GM19043 (cell line): ENCODE results near the gene CHP1.
A peak's percentile ranks its signal among the peaks of the same experiment; 100 is the strongest.
"Not testable (repeated sequence)": the region's sequence is repeated elsewhere in the genome, so short reads cannot be mapped to it uniquely, and the experiment has no call there.

Experiments
- ATAC-seq: cut with Tn5 transposase; IDR thresholded peaks from one replicate; pipeline ENCODE4 v1.9.1; 2021; ENCODE audit warnings: low read depth; ENCODE audit not compliant: unreplicated experiment

The CHP1 gene

GRCh38 chr15:41254560-41254959, 23.5 kb downstream of the CHP1 start:
- ATAC-seq = no peak

- no peak for ATAC-seq
Measured at GRCh38 chr15:41256103-41256502, 25.0 kb downstream of the CHP1 start.

GRCh38 chr15:41256577-41257038, 25.5 kb downstream of the CHP1 start:
- ATAC-seq = no peak

GRCh38 chr15:41258750-41259471, 27.8 kb downstream of the CHP1 start:
- no peak for ATAC-seq

GRCh38 chr15:41259546-41260189, 28.6 kb downstream of the CHP1 start:
- ATAC-seq = no peak

- not testable (repeated sequence) for ATAC-seq
Measured at GRCh38 chr15:41260924-41261323, 29.9 kb downstream of the CHP1 start.

- ATAC-seq = no peak
Measured at GRCh38 chr15:41262571-41262970, 31.5 kb downstream of the CHP1 start.

- no peak for ATAC-seq
Measured at GRCh38 chr15:41263891-41264351, 32.9 kb downstream of the CHP1 start.

- ATAC-seq = no peak
Measured at GRCh38 chr15:41269887-41270286, 38.8 kb downstream of the CHP1 start.

- no peak for ATAC-seq
Measured at GRCh38 chr15:41276831-41277230, 45.8 kb downstream of the CHP1 start.

- ATAC-seq = no peak
Measured at GRCh38 chr15:41278319-41278718, 47.3 kb downstream of the CHP1 start.

GRCh38 chr15:41279535-41280283, 48.6 kb downstream of the CHP1 start:
- no peak for ATAC-seq

GRCh38 chr15:41281236-41281635, 50.2 kb downstream of the CHP1 start:
- ATAC-seq = no peak

GRCh38 chr15:41282436-41282835, 51.4 kb downstream of the CHP1 start:
- ATAC-seq = not testable (repeated sequence)

- ATAC-seq = not testable (repeated sequence)
Measured at GRCh38 chr15:41282980-41283652, 52.0 kb downstream of the CHP1 start.

GRCh38 chr15:41283653-41284426, 52.8 kb downstream of the CHP1 start:
- ATAC-seq = peak; percentile 90

GRCh38 chr15:41284427-41285177, 53.5 kb downstream of the CHP1 start:
- ATAC-seq = no peak

GRCh38 chr15:41285285-41285684, 54.2 kb downstream of the CHP1 start:
- ATAC-seq = no peak

- ATAC-seq = no peak
Measured at GRCh38 chr15:41286665-41287333, 55.7 kb downstream of the CHP1 start.
